Calu3 (cell line): ENCODE data around the gene RNMT. TPM values are rescaled to one million over a fixed set of nuclear protein-coding genes. Genes with fewer than 3 reads are reported as not detected.

Experiments used
- BruUV-seq: library from RNA; stranded (reverse); fragments of 400-500 nt; replicated peaks from 2 replicates; lab custom pipeline; 2021; lab: Mats Ljungman, UMichigan
- CTCF ChIA-PET: fragments of 300-600 bp; sonication (Branson Sonifier 250); formaldehyde crosslinking; loops from one replicate; lab custom pipeline; 2022; ENCODE audit warnings: antibody characterized with exemption; lab: Charles Lee
- DNase-seq: peaks from one replicate; pipeline ENCODE4 v3.0.0; 2022
- H3K27ac Mint-ChIP-seq: one replicate; pipeline ENCODE4 v1.8.0; 2022; ENCODE audit warnings: mixed read lengths; ENCODE audit not compliant: unreplicated experiment
- H3K27me3 Mint-ChIP-seq: one replicate; pipeline ENCODE4 v1.8.0; 2022; ENCODE audit warnings: mixed read lengths; ENCODE audit not compliant: unreplicated experiment
- H3K36me3 Mint-ChIP-seq: one replicate; pipeline ENCODE4 v1.8.0; 2022; ENCODE audit warnings: mild to moderate bottlenecking, moderate library complexity, mixed read lengths; ENCODE audit not compliant: insufficient read depth, unreplicated experiment
- H3K4me1 Mint-ChIP-seq: one replicate; pipeline ENCODE4 v1.8.0; 2022; ENCODE audit warnings: mild to moderate bottlenecking, low read depth, mixed read lengths; ENCODE audit not compliant: unreplicated experiment
- H3K4me3 Mint-ChIP-seq: one replicate; pipeline ENCODE4 v1.8.0; 2022; ENCODE audit warnings: mild to moderate bottlenecking, low read depth, moderate library complexity, mixed read lengths; ENCODE audit not compliant: unreplicated experiment
- H3K9me3 Mint-ChIP-seq: one replicate; pipeline ENCODE4 v1.8.0; 2022; ENCODE audit warnings: low read depth, mixed read lengths; ENCODE audit not compliant: unreplicated experiment
- CTCF ChIP-seq: fragments of 200-600 bp; IDR thresholded peaks from one replicate; pipeline ENCODE4 v1.8.0; 2022; ENCODE audit warnings: antibody characterized with exemption; ENCODE audit not compliant: unreplicated experiment
- intact Hi-C: fragments of 100-400 bp; cut with micrococcal nuclease; formaldehyde crosslinking; loops from one replicate; pipeline ENCODE4 v1.10.0; 2022; ENCODE audit not compliant: unreplicated experiment
- total RNA-seq: library from RNA; stranded (reverse); gene quantifications from 2 replicates; pipeline ENCODE4 v1.2.3, GENCODE V29; 2022

Gene RNMT
- total RNA-seq, 1 experiment from 2014 or later: 42.9 TPM

- intact Hi-C loops: no loop called here
- DNase-seq: peak; percentile 28
- CTCF ChIA-PET: interaction anchor here (1.6 kb wide), 1 partner anchor 12 kb away, joined by 3 read pairs; no protein-coding TSS in a partner anchor
- H3K4me1 Mint-ChIP-seq: peaks cover 35% of the 10 kb centered on the region
- H3K4me3 Mint-ChIP-seq: peak overlapping the region; percentile 12
- TF ChIP-seq CTCF: no peak
- no TSS peak for BruUV-seq
- H3K9me3 Mint-ChIP-seq: no peaks in the 10 kb centered on the region
- peaks cover 10% of the 10 kb centered on the region for H3K36me3 Mint-ChIP-seq
- H3K27me3 Mint-ChIP-seq: no peaks in the 10 kb centered on the region
- peak overlapping the region; percentile 30 for H3K27ac Mint-ChIP-seq
These were observed 70.7 kb downstream of the RNMT start for GRCh38 chr18:13797157-13797611.

GRCh38 chr18:13799396-13799795 is 72.9 kb downstream of the RNMT start:
- BruUV-seq: no TSS peak
- no peaks in the 10 kb centered on the region for H3K27me3 Mint-ChIP-seq
- no peak for DNase-seq
- peaks cover 10% of the 10 kb centered on the region for H3K36me3 Mint-ChIP-seq
- intact Hi-C loops: no loop called here
- H3K4me1 Mint-ChIP-seq: peaks cover 35% of the 10 kb centered on the region
- no peak for TF ChIP-seq CTCF
- H3K4me3 Mint-ChIP-seq: no peak overlapping the region
- H3K27ac Mint-ChIP-seq: no peak overlapping the region
- no peaks in the 10 kb centered on the region for H3K9me3 Mint-ChIP-seq
- CTCF ChIA-PET: interaction anchor here (1.0 kb wide), 1 partner anchor 72 kb away, joined by 3 read pairs; no protein-coding TSS in a partner anchor

- peak; percentile 90 for DNase-seq
- intact Hi-C loops: loop anchor here (1.0 to 5.0 kb wide), 4 partner anchors 74 to 663 kb away; partner anchors contain the start of genes FAM210A and RNMT
- peak; percentile 47 for TF ChIP-seq CTCF
- no TSS peak for BruUV-seq
- CTCF ChIA-PET: interaction anchor here (0.7 to 0.8 kb wide), 2 partner anchors 10 to 206 kb away, joined by 3 to 4 read pairs; no protein-coding TSS in a partner anchor
- Mint-ChIP-seq H3K4me1 (peaks cover 40% of the 10 kb centered on the region), H3K9me3 (peaks cover 4% of the 10 kb centered on the region), H3K36me3 (peaks cover 10% of the 10 kb centered on the region), H3K4me3 (peak overlapping the region; percentile 71), H3K27me3 (no peaks in the 10 kb centered on the region), H3K27ac (peak overlapping the region; percentile 50)
These were observed 74.2 kb downstream of the RNMT start for GRCh38 chr18:13800505-13801259.

GRCh38 chr18:13801260-13801601 is 74.8 kb downstream of the RNMT start:
- Mint-ChIP-seq H3K9me3 (peaks cover 7% of the 10 kb centered on the region), H3K4me3 (peak overlapping the region; percentile 71), H3K36me3 (peaks cover 10% of the 10 kb centered on the region), H3K27ac (peak overlapping the region; percentile 50), H3K4me1 (peaks cover 46% of the 10 kb centered on the region), H3K27me3 (no peaks in the 10 kb centered on the region)
- intact Hi-C loops: loop anchor here (1.0 to 5.0 kb wide), 4 partner anchors 74 to 664 kb away; partner anchors contain the start of genes FAM210A and RNMT
- CTCF ChIA-PET: no interaction called here
- TF ChIP-seq CTCF: peak; percentile 1
- DNase-seq: no peak
- no TSS peak for BruUV-seq
